T-helper 2 cell (primary cell): ENCODE results near the gene TTC33.
"Not testable (repeated sequence)": the region's sequence is repeated elsewhere in the genome, so short reads cannot be mapped to it uniquely, and the experiment has no call there.

ENCODE experiments used
- DNase-seq, 5 experiments: peaks; one replicate each; pipeline versions ENCODE4 v3.0.0 to v3.0.0-alpha.2; 2012 to 2022

TTC33 gene

GRCh38 chr5:40679148-40679912 lies 76.4 kb downstream of the TTC33 start:
- peak; percentile 88 to 98 (median 91) for DNase-seq

GRCh38 chr5:40678460-40679147 lies 77.2 kb downstream of the TTC33 start:
- DNase-seq, result peak in 1 of 5 experiments; percentile 58

- DNase-seq, result peak in 1 of 5 experiments; percentile 91
These were observed 77.7 kb downstream of the TTC33 start for GRCh38 chr5:40678026-40678425.

GRCh38 chr5:40677456-40677855 lies 78.3 kb downstream of the TTC33 start:
- DNase-seq, result no peak

- peak in 1 of 5 experiments; percentile 78 for DNase-seq
These were observed 79.0 kb downstream of the TTC33 start for GRCh38 chr5:40676613-40677343.

GRCh38 chr5:40675396-40676133 lies 80.2 kb downstream of the TTC33 start:
- DNase-seq, result peak in 2 of 5 experiments; percentile 59 to 96

GRCh38 chr5:40674661-40675235 lies 81.0 kb downstream of the TTC33 start:
- peak in 1 of 5 experiments; percentile 88 for DNase-seq

- no peak for DNase-seq
These were observed 83.3 kb downstream of the TTC33 start for GRCh38 chr5:40672425-40672824.

- peak in 1 of 5 experiments; percentile 57 for DNase-seq
These were observed 86.0 kb downstream of the TTC33 start for GRCh38 chr5:40669606-40670390.

GRCh38 chr5:40667161-40667663 lies 88.5 kb downstream of the TTC33 start:
- DNase-seq, result no peak

GRCh38 chr5:40666657-40667056 lies 89.1 kb downstream of the TTC33 start:
- DNase-seq, result no peak

GRCh38 chr5:40665635-40666298 lies 90.0 kb downstream of the TTC33 start:
- peak in 1 of 5 experiments; percentile 53 for DNase-seq

- no peak for DNase-seq
These were observed 95.0 kb downstream of the TTC33 start for GRCh38 chr5:40660751-40661150.

GRCh38 chr5:40656766-40657165 lies 99.0 kb downstream of the TTC33 start:
- no peak for DNase-seq

- DNase-seq, result not testable (repeated sequence)
These were observed 99.7 kb downstream of the TTC33 start for GRCh38 chr5:40656091-40656490.

- DNase-seq, result peak in 1 of 5 experiments; percentile 84
These were observed 100.6 kb downstream of the TTC33 start for GRCh38 chr5:40655138-40655537.

GRCh38 chr5:40654377-40654991 lies 101.3 kb downstream of the TTC33 start:
- DNase-seq, result no peak

GRCh38 chr5:40653221-40654022 lies 102.3 kb downstream of the TTC33 start:
- DNase-seq, result peak in 1 of 5 experiments; percentile 75
